ENCODE data around the gene PPP1CB. TPM values are rescaled to one million over a fixed set of nuclear protein-coding genes. Genes with fewer than 3 reads are reported as not detected.

The PPP1CB gene
- polyA plus RNA-seq, 4 donors: 161 to 225 (median 191) TPM

GRCh38 chr2:28842042-28842441 lies 90.4 kb downstream of the PPP1CB start:
- DNase-seq (ENCODE audit: low read depth in 4 of 4, low spot score in 3 of 4): no peak

Other genes with a start within 250 kb of the PPP1CB start
- gene SPDYA, start 59.0 kb downstream of the PPP1CB start, polyA plus RNA-seq (ENCODE audit: insufficient read length in 4 of 4): 1 to 10 TPM in 3 of 4 donors, under 1 TPM in 1; 0.87 to 4.0 (median 2.5) TPM
- 10 to 100 TPM; 23.5 to 29.4 (median 27.3) TPM for gene TRMT61B, start 118.5 kb downstream of the PPP1CB start, polyA plus RNA-seq (ENCODE audit: insufficient read length in 4 of 4)
- 10 to 100 TPM; 37.8 to 52.8 (median 47.1) TPM for gene WDR43, start 142.8 kb downstream of the PPP1CB start, polyA plus RNA-seq (ENCODE audit: insufficient read length in 4 of 4)
- gene TOGARAM2, start 229.5 kb downstream of the PPP1CB start, polyA plus RNA-seq (ENCODE audit: insufficient read length in 4 of 4): 1 to 10 TPM in 1 of 4 donors, under 1 TPM in 3; 0.15 to 1.6 (median 0.85) TPM